GM21528 (cell line): ENCODE results near the gene TULP3.

Source experiments
- ATAC-seq: cut with Tn5 transposase; IDR thresholded peaks from one replicate; pipeline ENCODE4 v1.9.1; 2021; ENCODE audit warnings: mild to moderate bottlenecking, moderate library complexity; ENCODE audit not compliant: unreplicated experiment, low FRiP score

Gene TULP3

DNA sequence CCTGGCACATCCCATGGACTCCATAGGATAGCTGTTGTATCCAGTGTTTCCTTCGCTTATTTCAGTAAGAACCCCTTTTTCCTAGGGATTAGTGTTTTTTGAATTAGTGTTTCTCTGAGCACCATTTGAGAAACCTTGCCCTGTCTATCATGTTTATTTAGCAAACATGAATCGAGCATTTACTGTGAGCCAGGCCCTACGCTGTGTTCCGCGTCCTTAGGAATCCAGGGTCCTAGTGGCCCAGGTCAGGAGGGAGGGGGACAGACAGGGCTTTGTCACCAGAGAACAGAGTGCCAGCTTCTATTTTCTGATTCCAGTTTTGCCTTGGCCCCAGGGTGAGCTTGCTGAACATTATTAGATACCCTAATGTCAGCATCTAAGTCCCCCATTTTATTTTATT lies 71.0 kb downstream of the TULP3 start:
- no peak for ATAC-seq

DNA sequence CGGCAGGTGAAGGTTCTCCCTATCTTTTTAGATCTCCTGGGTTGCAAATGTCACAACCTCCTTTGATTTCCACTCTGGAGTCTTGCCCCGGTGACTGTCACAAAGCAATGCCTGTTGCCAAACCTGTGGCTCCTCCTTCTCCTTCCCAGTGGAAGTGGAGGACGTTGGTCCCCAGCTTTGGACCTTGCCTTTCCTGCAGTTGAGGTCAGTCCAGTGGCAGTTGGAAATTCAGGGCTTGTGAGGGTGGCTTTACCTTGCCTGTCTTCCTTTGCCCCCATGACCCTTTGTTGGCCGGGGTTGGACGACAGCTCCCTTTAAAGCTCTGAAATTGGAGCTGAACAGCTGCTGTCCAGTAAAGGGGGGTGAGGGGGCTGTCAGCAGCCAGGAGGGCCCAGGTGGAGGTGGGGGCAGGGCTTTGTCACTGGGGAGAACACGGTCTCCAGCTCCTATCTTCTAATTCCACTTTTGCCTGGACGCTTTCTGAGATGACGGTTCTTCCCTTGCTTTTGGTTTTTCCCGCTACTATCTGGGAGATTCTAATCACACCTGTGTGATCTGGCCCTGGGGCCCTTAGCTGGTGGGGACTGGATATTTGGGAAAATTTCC lies 72.6 kb downstream of the TULP3 start:
- no peak for ATAC-seq

DNA sequence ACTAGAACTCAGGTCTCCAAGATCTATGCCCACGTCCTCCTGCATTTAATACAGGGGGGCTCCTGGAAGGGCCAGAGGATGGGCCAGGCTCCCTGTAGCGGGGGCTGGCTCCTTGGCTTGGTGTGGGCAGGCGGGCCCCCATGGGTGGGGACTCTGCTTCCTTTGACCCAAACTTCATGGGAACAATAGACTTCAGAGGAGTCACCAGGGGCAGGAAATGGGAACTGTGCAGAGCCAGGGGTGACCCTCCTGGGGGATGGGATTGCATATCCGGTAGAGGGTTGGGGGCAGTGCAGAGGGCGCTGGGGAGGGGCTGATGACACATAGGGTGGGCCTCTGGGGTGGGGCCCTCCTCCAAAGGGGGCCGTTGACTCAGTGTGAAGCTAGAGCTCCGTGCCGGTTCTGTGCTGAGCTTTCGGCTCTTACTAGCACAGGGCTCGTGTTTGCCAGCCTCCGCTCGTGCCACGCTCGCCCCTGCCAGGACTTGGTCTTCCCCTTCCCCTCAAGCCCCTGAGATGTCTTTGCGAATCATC lies 73.1 kb downstream of the TULP3 start:
- no peak for ATAC-seq

DNA sequence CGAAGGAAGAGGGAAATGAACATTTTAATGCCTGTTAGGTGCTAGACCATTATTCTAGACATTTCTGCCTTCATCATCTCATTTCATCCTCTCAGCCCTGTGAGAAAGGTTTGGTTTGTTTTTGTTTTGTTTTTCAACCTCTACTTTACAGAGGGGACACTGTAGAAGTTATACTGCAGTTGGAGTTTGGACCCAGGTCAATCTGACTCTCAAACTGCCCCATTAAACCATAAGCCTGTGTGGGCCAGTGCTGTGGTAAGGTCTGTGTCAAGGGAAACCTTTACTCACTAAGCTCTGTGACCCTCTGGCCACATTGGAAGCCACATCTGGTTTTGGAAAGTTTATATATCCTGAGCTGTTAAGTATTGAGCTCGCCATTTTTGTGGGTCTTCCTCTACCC lies 77.0 kb downstream of the TULP3 start:
- no peak for ATAC-seq

DNA sequence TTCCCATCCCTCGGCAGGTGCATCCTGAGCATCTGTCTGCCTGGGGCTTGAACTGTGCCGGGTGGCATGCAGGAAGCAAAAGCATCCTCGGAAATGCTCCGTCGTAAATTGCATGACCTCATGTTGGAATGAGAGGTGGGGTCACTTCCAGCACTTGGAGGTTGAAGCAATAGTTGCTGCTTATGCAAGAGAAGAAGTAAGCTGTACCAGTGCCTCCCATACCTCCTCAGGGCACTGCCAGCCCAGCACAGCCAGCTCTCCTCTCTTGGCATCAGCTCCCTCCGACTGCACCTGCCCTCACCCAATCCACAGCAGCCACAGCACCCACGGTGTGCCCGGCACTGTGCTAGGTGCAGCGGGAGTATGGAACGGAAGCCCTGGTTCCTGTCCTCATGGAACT lies 80.1 kb downstream of the TULP3 start:
- no peak for ATAC-seq

DNA sequence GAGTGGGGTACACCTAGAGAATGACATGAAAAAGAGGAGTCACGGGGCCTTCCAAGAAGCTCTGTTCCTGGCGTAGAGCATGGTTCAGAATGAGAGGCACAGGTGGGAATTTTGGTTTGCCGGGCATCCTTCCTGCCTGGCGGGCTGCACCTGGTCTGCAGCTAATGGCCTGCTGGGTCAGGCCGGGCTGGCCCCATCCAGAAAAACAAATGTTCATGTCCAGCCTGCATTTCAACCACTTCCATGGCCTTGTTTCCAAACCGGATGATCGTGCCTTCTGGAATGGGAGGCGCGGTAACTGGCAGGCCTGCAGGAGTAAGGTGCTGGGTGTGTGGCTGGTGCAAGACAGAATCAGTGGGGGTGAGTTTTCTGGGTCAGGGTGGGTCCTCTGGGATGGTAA lies 82.9 kb downstream of the TULP3 start:
- ATAC-seq: no peak

DNA sequence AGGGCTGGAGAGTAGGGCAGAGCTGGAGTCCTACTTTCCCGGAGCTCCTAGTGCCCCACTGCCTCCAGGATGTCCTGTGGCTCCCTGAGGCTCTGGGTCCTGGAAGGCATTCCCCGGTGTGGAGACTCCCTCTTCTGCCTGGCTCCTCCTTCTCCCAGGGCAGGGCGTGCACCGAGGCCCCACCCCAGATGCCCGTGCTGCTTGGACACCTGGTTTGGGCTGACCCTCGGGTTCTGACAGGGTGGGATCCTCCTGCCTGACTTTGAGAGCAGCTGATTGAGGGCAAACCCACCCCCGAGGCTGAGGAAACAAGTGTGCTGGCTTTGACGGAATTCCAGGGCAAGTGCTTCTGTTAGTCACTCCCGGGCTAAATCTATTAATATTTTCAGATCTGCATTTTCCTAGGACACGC lies 83.9 kb downstream of the TULP3 start:
- no peak for ATAC-seq

DNA sequence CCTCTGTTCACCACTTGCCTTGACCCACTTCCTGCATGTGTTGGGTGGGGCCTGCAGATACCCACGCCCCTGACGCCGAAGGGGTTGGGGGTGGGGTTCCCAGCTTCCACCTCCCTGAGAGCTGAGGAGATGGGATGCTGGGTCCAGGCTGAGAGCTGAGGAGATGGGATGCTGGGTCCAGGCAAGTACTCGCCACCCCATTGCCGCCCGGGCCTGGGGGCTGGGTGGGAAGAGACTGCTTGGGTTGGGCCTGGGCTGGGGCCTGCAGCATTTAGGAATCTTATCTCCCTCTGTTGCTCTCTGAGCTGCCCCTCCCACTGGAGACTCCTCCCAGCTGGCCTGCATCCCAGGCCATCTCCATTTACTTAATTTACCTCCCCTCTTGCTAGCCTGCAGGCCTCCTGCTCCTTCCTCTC lies 85.9 kb downstream of the TULP3 start:
- no peak for ATAC-seq

DNA sequence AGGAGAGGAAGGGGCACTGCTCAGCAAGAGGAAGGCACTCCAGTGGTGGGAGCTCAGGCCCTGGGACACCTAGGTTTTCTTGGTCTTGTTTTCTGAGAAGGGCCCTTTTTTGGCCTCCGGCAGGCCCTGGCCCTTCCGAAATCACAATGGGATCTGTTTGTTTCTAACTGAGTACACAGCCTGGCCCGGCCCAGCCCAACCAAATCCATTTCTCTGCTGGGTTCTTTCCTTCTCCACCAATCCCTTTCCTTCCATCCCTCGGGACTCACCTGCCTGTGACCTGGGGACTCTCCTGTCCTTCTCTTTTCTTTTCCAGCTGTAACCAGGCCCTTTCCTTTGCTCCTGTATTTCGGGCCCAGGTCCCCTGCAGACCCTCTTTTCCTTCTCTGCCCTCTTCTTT lies 87.1 kb downstream of the TULP3 start:
- no peak for ATAC-seq

DNA sequence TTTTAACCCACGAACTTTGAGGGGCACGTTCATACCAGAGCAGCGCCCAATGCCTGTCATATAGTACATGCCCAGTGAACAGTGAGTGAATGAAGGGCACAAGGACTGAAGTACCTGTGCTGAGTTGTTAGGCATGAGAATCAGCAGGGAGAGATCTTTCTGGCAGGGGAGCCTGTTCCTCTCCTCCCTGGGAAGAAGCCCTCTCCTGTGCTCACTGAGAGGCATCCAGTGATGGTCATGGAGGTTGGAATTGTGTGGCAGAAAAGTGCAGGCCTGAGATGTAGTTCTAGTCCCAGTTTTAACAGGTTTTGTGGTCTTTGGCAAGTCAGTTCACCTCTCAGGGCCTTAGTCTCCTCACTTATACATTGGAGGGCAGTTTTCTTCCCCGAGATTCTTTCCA lies 89.1 kb downstream of the TULP3 start:
- no peak for ATAC-seq

DNA sequence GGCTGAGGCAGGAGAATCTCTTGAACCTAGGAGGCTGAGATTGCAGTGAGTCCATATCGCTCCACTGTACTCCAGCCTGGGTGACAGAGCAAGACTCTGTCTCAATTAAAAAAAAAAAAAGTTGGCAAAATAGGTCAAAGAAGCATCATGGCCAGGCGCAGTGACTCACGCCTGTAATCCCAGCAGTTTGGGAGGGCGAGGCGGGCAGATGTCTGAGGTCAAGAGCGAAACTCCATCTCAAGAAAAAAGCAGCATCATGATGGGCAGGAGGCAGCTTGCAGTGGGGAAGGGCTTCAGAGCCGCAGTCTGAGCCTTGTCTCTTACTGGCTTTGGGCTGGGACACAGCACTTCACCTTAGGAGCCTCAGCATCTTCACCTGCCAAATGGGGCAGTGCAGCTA lies 89.9 kb downstream of the TULP3 start:
- no peak for ATAC-seq

DNA sequence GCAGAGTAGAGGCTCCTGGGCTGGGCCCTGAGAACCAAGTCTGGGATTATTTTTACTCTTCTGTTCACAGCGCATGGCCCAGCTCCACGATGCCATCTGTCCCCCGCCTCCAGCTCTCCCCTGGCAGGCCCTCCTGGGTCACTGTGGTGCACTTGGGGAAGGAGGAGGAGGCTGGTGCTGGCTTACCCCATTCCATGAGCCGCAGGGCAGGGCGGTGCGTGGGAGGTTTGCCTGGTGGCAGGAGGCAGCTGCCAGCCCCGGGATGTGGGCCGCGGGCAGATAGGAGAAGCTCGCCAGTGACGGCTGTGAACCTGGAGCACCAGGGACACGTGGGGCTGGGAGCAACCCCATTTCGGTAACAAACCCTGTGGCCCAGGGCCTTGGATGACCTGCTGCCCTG lies 91.7 kb downstream of the TULP3 start:
- no peak for ATAC-seq

DNA sequence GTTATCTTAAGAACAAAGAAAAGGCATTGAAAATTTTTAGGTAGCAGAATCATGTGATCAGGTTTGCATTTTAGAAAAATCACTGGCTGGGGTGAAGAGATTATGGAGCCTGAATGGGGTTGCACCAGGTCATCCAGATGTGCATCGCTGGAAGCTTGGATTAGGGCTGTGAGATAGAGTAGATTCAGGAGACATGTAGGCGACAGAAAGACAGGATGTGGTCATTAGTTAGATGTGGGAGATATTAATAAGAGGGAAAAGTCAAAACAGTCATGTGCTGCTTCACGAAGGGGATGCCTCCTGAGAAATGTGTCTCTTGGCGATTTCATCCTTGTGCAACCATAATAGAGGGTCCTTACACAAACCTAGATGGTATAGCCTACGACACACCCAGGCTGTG lies 93.6 kb downstream of the TULP3 start:
- ATAC-seq: no peak

DNA sequence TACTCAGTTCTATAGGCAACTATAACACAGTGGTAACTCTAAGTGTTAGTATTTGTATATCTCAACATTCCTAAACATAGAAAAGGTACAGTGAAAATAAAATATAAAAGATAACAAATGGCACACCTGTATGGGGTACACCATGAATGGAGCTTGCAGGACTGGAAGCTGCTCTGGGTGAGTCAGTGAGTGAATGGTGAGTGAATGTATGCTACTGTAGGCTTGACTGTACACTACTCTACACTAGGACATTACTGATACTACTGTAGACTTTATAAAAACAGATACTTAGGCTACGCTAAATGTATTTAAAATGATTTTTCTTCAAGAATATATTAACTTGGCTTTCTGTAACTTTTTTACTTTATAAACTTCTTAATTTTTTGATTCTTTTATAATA lies 94.0 kb downstream of the TULP3 start:
- no peak for ATAC-seq

DNA sequence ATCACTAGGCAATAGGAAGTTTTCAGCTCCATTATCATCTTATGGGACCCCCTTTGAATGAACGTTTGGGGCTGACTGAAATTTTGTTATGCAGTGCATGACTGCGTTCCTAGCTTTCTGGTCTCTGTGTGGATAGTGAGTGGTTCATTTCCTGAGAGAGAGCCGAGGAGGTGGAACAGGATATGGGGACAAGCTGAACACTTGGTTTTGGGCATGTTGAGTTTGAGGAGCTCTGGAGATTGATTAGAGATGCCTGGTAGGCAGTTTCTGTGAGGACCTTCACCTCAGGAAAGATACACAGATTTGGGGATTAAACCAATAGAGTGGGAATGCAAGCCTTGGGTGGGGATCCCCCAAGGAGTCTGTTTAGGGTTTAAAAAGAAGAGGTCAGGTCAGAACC lies 96.2 kb downstream of the TULP3 start:
- ATAC-seq: no peak

DNA sequence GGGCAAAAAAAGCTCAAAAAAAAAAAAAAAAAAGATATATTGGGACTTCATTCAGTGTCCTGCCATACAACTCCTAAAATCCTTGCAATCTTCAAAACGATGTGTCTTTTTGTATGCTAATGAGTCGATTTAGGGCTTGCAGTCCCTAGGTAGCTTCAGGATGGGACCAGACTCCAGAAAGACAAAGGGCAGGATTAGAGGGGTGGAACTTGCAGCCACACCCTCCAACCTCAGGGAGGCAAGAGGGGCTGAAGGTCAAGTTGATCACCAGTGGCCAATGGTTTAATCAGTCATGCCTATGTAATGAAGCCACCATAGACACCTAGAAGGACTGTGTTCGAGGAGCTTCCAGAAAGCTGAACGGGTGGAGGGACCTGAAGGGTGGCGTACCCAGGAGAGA lies 97.8 kb downstream of the TULP3 start:
- no peak for ATAC-seq
